ENCODE data around the gene NR1I3. TPM values are rescaled to one million over a fixed set of nuclear protein-coding genes. Genes with fewer than 3 reads are reported as not detected.
"Not testable (repeated sequence)": the region's sequence is repeated elsewhere in the genome, so short reads cannot be mapped to it uniquely, and the experiment has no call there.

NR1I3 gene
- total RNA-seq, 1 donor from 2014 or later, result not detected

DNA sequence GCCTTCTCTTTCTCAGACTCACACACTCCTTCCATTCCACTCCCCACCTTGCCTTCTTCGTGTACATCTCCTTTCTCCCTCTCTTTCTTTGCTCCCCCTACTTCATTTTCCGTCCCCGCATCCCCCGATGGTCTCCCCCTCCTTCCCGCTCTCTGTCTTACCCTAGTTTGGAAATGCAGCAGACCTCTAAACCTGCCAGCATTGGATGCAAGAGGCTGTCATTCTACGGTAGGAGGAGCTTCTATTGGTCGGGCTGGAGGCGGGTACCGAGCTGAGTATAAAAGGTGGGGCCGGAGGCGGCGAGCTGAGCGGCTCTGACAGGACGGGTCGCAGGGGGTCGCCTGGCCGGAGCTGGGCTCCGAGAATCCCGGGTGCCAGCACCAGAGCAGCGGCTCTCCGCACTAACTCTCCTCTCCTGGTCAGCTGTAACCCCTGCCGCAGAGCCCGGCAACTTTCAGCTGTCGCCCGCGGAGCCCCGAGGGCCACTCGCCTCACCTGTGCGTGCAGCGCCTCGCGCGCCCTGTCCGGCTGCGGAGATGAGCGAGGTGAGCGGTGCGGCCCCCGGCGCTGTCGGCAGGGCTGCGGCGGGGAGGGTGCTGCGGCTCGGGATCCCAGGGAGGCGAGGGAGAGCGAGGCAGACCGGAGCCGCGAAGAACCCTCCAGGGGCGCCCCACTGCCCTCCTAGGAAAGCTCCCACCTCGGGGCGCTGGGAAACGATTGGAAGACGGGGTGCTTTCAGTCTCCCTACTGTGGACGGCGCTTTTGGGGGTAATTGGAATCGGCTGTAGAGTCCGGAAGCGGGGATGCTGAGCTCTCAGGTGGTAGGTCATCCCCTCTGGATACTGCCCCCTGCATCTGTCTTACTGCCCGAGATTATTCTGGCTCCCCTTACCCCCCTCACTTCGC, 20.7 kb upstream of the NR1I3 start, which contains the start of gene PCP4L1:
TSS of gene PCP4L1 (plus strand) at position 307 of the 906 bp plus-strand sequence. CDS start at position 537, 230 bp downstream.
- Histone ChIP-seq H4K20me1 (ENCODE audit: insufficient read depth, low read length) (no peaks in the 10 kb centered on the region), H3K79me2 (ENCODE audit: insufficient read depth, low read length) (no peaks in the 10 kb centered on the region), H3K27me3 (ENCODE audit: insufficient read depth, low read length) (peaks cover 40% of the 10 kb centered on the region), H2AFZ (ENCODE audit: low read depth, low read length) (peak within 1 kb of the TSS; percentile 84), H3K9me3 (ENCODE audit: insufficient read depth, low read depth, low read length) (peaks cover 8% of the 10 kb centered on the region), H3K4me2 (ENCODE audit: low read length) (peak within 1 kb of the TSS; percentile 84), H3K36me3 (ENCODE audit: insufficient read depth, low read length) (no peaks in the 10 kb centered on the region), H3K9ac (ENCODE audit: low read length) (no peak within 1 kb of the TSS), H3K4me1 (ENCODE audit: insufficient read depth, low read length) (peaks cover 6% of the 10 kb centered on the region), H3K27ac (ENCODE audit: low read depth, low read length) (no peak within 1 kb of the TSS), H3K4me3 (ENCODE audit: insufficient read depth, low read depth, low read length) (peak within 1 kb of the TSS; percentile 51)
- TF ChIP-seq, protein P1, sequence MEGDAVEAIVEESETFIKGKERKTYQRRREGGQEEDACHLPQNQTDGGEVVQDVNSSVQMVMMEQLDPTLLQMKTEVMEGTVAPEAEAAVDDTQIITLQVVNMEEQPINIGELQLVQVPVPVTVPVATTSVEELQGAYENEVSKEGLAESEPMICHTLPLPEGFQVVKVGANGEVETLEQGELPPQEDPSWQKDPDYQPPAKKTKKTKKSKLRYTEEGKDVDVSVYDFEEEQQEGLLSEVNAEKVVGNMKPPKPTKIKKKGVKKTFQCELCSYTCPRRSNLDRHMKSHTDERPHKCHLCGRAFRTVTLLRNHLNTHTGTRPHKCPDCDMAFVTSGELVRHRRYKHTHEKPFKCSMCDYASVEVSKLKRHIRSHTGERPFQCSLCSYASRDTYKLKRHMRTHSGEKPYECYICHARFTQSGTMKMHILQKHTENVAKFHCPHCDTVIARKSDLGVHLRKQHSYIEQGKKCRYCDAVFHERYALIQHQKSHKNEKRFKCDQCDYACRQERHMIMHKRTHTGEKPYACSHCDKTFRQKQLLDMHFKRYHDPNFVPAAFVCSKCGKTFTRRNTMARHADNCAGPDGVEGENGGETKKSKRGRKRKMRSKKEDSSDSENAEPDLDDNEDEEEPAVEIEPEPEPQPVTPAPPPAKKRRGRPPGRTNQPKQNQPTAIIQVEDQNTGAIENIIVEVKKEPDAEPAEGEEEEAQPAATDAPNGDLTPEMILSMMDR (IDR thresholded peaks at IDR 0.05; ENCODE audit: insufficient read depth, low read depth, low read length), result no peak
- TF ChIP-seq EZH2 (IDR thresholded peaks at IDR 0.05; ENCODE audit: insufficient read depth, low read length), result peak; percentile 91
- no peaks in the 10 kb centered on the region for H3K4me1 Mint-ChIP-seq (ENCODE audit: low read depth, unreplicated experiment)
- peak; percentile 44 for DNase-seq (ENCODE audit: low read depth)
- H3K9me3 Mint-ChIP-seq (ENCODE audit: unreplicated experiment), result peaks cover 18% of the 10 kb centered on the region
- H3K27me3 Mint-ChIP-seq (ENCODE audit: low read depth, unreplicated experiment), result peaks cover 49% of the 10 kb centered on the region
- FAIRE-seq, result no peak
- H3K27ac Mint-ChIP-seq (ENCODE audit: unreplicated experiment), result peak within 1 kb of the TSS; percentile 58
- H3K4me3 Mint-ChIP-seq (ENCODE audit: unreplicated experiment), result peak within 1 kb of the TSS; percentile 54
- peaks cover 3% of the 10 kb centered on the region for H3K36me3 Mint-ChIP-seq (ENCODE audit: low read depth, unreplicated experiment)

DNA sequence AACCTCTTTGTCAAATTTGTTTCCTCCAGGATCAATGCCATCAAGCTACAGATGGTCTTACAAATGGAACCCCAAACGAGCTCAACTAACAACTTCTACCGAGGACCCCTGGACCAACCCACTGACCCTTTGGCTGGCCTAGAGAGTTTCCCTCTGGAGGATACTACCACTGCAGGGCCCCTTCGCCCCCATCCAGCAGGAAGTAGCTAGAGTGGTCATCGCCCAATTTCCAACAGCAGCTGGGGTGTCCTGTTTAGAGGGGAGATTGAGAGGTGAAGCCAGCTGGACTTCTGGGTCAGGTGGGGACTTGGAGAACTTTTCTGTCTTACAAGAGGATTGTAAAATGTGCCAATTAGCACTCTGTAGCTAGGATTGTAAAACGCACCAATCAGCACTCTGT, 19.1 kb upstream of the NR1I3 start:
- not testable (repeated sequence) for H4K20me1 ChIP-seq (ENCODE audit: insufficient read depth, low read length); H3K4me3 Mint-ChIP-seq (ENCODE audit: unreplicated experiment); H2AFZ ChIP-seq (ENCODE audit: low read depth, low read length); H3K4me1 Mint-ChIP-seq (ENCODE audit: low read depth, unreplicated experiment); H3K9me3 ChIP-seq (ENCODE audit: insufficient read depth, low read depth, low read length); H3K36me3 Mint-ChIP-seq (ENCODE audit: low read depth, unreplicated experiment); H3K27ac Mint-ChIP-seq (ENCODE audit: unreplicated experiment); H3K79me2 ChIP-seq (ENCODE audit: insufficient read depth, low read length); H3K4me3 ChIP-seq (ENCODE audit: insufficient read depth, low read depth, low read length); H3K4me2 ChIP-seq (ENCODE audit: low read length); DNase-seq (ENCODE audit: low read depth); H3K9ac ChIP-seq (ENCODE audit: low read length); H3K4me1 ChIP-seq (ENCODE audit: insufficient read depth, low read length); H3K27ac ChIP-seq (ENCODE audit: low read depth, low read length); H3K36me3 ChIP-seq (ENCODE audit: insufficient read depth, low read length); FAIRE-seq
- Mint-ChIP-seq H3K9me3 (ENCODE audit: unreplicated experiment) (peaks cover 18% of the 10 kb centered on the region), H3K27me3 (ENCODE audit: low read depth, unreplicated experiment) (peaks cover 49% of the 10 kb centered on the region)
- peaks cover 39% of the 10 kb centered on the region for H3K27me3 ChIP-seq (ENCODE audit: insufficient read depth, low read length)

DNA sequence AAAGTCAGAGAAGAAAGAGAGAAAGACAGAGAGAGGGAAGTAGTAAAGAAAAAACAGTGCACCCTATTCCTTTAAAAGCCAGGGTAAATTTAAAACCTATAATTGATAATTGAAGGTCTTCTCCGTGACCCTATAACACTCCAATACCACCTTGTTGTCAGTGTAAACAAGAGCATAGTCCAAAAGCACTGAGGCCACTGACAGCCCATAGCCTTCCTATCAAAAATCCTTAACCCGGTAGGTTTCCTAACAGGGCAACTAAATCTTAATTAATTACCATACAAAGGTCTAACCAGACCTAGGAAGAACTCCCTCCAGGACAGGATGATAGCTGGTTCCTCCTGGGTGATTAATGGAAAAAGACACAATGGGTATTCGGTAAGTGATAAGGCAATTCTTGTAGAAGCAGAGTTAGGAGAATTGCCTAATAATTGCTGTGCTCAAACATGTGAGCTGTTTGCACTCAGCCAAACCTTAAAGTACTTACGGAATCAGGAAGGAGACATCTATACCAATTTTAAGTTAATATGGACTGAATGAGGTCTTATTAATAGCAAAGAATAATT, 18.0 kb upstream of the NR1I3 start:
- H2AFZ ChIP-seq (ENCODE audit: low read depth, low read length); H3K27ac Mint-ChIP-seq (ENCODE audit: unreplicated experiment); H3K36me3 Mint-ChIP-seq (ENCODE audit: low read depth, unreplicated experiment); H3K4me2 ChIP-seq (ENCODE audit: low read length); DNase-seq (ENCODE audit: low read depth); H3K9ac ChIP-seq (ENCODE audit: low read length); H3K36me3 ChIP-seq (ENCODE audit: insufficient read depth, low read length); H3K27ac ChIP-seq (ENCODE audit: low read depth, low read length); H3K4me1 ChIP-seq (ENCODE audit: insufficient read depth, low read length); H3K4me3 Mint-ChIP-seq (ENCODE audit: unreplicated experiment); H4K20me1 ChIP-seq (ENCODE audit: insufficient read depth, low read length); H3K4me1 Mint-ChIP-seq (ENCODE audit: low read depth, unreplicated experiment); H3K9me3 ChIP-seq (ENCODE audit: insufficient read depth, low read depth, low read length); H3K79me2 ChIP-seq (ENCODE audit: insufficient read depth, low read length); FAIRE-seq; H3K4me3 ChIP-seq (ENCODE audit: insufficient read depth, low read depth, low read length): not testable (repeated sequence)
- peaks cover 31% of the 10 kb centered on the region for H3K27me3 ChIP-seq (ENCODE audit: insufficient read depth, low read length)
- H3K9me3 Mint-ChIP-seq (ENCODE audit: unreplicated experiment), result peaks cover 20% of the 10 kb centered on the region
- peaks cover 41% of the 10 kb centered on the region for H3K27me3 Mint-ChIP-seq (ENCODE audit: low read depth, unreplicated experiment)

DNA sequence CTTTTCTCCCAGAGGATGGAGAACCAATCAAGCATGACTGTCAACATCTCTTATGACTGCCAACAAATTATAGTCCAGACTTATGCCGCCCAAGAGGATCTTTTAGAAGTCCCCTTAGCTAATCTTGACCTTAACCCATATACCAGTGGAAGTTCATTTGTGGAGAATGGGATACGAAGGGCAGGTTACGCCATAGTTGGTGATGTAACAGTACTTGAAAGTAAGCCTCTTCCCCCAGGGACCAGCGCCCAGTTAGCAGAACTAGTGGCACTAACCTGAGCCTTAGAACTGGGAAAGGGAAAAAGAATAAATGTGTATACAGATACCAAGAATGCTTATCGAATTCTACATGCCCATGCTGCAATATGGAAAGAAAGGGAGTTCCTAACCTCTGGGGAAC, 17.3 kb upstream of the NR1I3 start:
- not testable (repeated sequence) for H3K4me3 ChIP-seq (ENCODE audit: insufficient read depth, low read depth, low read length); H2AFZ ChIP-seq (ENCODE audit: low read depth, low read length); H4K20me1 ChIP-seq (ENCODE audit: insufficient read depth, low read length); H3K27ac ChIP-seq (ENCODE audit: low read depth, low read length); H3K4me1 ChIP-seq (ENCODE audit: insufficient read depth, low read length); H3K9me3 ChIP-seq (ENCODE audit: insufficient read depth, low read depth, low read length); H3K79me2 ChIP-seq (ENCODE audit: insufficient read depth, low read length); H3K27ac Mint-ChIP-seq (ENCODE audit: unreplicated experiment); H3K4me1 Mint-ChIP-seq (ENCODE audit: low read depth, unreplicated experiment); H3K4me3 Mint-ChIP-seq (ENCODE audit: unreplicated experiment); H3K36me3 Mint-ChIP-seq (ENCODE audit: low read depth, unreplicated experiment); H3K36me3 ChIP-seq (ENCODE audit: insufficient read depth, low read length); FAIRE-seq; H3K9ac ChIP-seq (ENCODE audit: low read length); H3K4me2 ChIP-seq (ENCODE audit: low read length); DNase-seq (ENCODE audit: low read depth)
- Mint-ChIP-seq H3K27me3 (ENCODE audit: low read depth, unreplicated experiment) (peaks cover 33% of the 10 kb centered on the region), H3K9me3 (ENCODE audit: unreplicated experiment) (peaks cover 21% of the 10 kb centered on the region)
- H3K27me3 ChIP-seq (ENCODE audit: insufficient read depth, low read length), result peaks cover 24% of the 10 kb centered on the region
